GM12891 (cell line): ENCODE results near the gene PCDHA1.

ENCODE experiments used
- DNase-seq: peaks from one replicate; pipeline ENCODE4 v3.0.0; 2011; ENCODE audit warnings: low spot score; ENCODE audit not compliant: insufficient read length
- FAIRE-seq: peaks from 2 replicates; lab custom pipeline; 2011; peaks lifted over from hg19 to GRCh38; lab: Jason Lieb, UNC
- PAX5 ChIP-seq: IDR thresholded peaks from 2 replicates; pipeline ENCODE4 v1.6.1; 2011; ENCODE audit warnings: low read length, moderate library complexity, mild to moderate bottlenecking; ENCODE audit not compliant: insufficient read depth, severe bottlenecking
- POLR2A ChIP-seq: IDR thresholded peaks from 2 replicates; pipeline ENCODE4 v1.6.1; 2011; ENCODE audit warnings: low read depth, low read length, control low read depth
- POLR2AphosphoS5 ChIP-seq: IDR thresholded peaks from 2 replicates; pipeline ENCODE4 v1.6.1; 2011; ENCODE audit warnings: low read depth, low read length, control low read depth
- POU2F2 ChIP-seq: IDR thresholded peaks from 2 replicates; pipeline ENCODE4 v1.6.1; 2011; ENCODE audit warnings: low read depth, mild to moderate bottlenecking, control low read depth, low read length, moderate library complexity
- SPI1 ChIP-seq: IDR thresholded peaks from 2 replicates; pipeline ENCODE4 v1.6.1; 2011; ENCODE audit warnings: low read depth, low read length, control low read depth
- TAF1 ChIP-seq: IDR thresholded peaks from 2 replicates; pipeline ENCODE4 v1.6.1; 2011; ENCODE audit warnings: low read depth, low read length, control low read depth

Gene PCDHA1

DNA sequence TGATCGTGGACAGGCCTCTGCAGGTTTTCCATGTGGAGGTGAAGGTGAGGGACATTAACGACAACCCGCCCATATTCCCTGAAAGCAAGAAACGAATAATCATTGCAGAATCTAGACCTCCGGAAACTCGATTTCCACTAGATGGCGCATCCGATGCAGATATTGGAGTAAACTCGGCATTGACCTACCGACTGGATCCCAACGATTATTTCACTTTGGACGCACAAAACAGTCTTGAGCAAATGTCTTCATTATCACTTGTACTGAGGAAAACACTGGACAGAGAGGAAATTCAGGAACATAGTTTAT lies 96.6 kb downstream of the PCDHA1 start:
- DNase-seq (no peak), FAIRE-seq (no peak)
- TF ChIP-seq POLR2AphosphoS5 = no peak
- no peak for TF ChIP-seq POLR2A
- no peak for TF ChIP-seq PAX5
- TF ChIP-seq SPI1 = no peak
- TF ChIP-seq TAF1 = no peak
- no peak for TF ChIP-seq POU2F2

GRCh38 chr5:140883373-140883772 lies 97.4 kb downstream of the PCDHA1 start:
- no peak for FAIRE-seq
- no peak for DNase-seq
- TF ChIP-seq POLR2AphosphoS5 = no peak

- DNase-seq = no peak
- no peak for FAIRE-seq
- no peak for TF ChIP-seq SPI1
- no peak for TF ChIP-seq POLR2A
- TF ChIP-seq POU2F2 = no peak
- TF ChIP-seq PAX5 = no peak
- no peak for TF ChIP-seq POLR2AphosphoS5
- no peak for TF ChIP-seq TAF1
These were observed 98.2 kb downstream of the PCDHA1 start for GRCh38 chr5:140883927-140884697.

DNA sequence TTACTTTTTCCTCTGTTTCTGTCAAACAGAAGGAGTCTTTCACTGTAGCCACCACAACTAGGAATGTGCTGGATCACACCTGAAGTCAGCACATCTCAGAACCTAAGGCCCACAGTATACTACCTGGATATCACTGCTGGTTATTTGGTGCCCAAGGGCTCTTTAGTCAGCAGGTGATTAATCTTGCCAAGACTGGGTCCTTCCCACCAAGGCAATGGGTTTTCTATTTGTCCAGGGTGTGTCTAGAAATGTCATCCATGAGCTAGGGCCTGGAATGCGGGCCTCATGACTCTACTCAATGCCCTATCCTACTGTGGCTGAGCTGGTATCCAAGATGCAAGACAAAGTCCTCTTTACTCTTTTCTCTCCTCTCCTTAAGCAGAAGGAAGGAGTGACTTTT lies 130.4 kb downstream of the PCDHA1 start:
- FAIRE-seq (no peak), DNase-seq (no peak)
- TF ChIP-seq POLR2AphosphoS5 (no peak), SPI1 (no peak), TAF1 (no peak), POLR2A (no peak), POU2F2 (no peak), PAX5 (no peak)

DNA sequence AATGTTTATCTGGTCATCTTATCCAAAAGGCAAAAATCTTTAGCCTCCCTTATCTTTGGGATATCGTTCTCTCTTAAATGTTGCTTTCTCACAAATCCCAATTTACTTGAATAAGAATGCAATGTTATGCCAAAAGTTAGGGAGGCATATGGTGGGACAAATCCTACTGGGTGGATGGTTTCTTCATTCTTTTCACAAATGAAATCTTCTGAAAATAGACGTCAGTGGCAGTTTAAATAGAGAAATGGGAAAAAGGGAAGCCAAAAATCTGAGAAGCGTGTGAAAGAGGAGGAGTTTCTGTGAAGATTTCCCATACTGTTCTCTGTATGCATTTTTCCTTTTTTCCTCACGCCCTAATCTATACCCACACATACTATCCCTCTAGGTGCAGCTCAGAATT lies 137.7 kb downstream of the PCDHA1 start:
- DNase-seq = no peak
- FAIRE-seq = no peak
- TF ChIP-seq POLR2AphosphoS5 (no peak), SPI1 (no peak), TAF1 (no peak)

DNA sequence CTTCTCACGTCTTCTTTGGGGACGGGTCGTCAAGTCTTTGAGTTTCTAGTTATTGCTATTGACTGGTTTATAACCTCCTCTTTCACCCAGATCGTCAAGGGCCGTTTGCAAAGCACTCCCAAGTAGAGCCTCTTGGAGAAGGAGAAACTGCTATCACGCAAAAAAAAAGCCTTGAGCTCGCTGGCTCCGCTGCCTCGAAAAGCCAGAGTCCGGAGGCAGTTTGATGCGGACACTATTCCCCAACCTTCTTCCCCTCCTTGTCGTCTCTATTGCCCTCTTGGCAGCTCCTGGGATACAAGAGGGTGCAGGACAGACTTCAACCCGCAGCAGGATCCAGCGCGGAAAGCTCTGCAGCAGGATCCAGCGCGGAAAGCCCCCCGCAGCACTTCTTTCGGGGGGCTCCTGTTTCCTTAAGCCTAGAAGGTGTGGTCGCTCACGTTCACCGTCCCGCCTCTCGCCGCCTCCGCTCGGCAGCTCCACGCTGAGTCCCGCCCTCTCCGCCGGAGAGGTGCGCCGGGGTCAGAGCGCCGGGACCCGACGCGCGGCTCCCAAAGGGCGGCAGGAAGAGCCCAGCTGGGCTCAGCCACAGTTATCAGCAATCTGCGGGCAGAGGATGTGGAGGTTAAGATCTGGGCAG lies 140.0 kb downstream of the PCDHA1 start, which contains the start of gene PCDHAC1:
PCDHAC1 (plus strand) TSS at position 494 of the 637 bp plus-strand sequence. CDS start 594 bp downstream, outside the sequence.
- no peak for TF ChIP-seq POLR2AphosphoS5
- TF ChIP-seq SPI1 = no peak
- TF ChIP-seq POLR2A = no peak
- no peak for TF ChIP-seq PAX5
- DNase-seq (no peak), FAIRE-seq (no peak)

DNA sequence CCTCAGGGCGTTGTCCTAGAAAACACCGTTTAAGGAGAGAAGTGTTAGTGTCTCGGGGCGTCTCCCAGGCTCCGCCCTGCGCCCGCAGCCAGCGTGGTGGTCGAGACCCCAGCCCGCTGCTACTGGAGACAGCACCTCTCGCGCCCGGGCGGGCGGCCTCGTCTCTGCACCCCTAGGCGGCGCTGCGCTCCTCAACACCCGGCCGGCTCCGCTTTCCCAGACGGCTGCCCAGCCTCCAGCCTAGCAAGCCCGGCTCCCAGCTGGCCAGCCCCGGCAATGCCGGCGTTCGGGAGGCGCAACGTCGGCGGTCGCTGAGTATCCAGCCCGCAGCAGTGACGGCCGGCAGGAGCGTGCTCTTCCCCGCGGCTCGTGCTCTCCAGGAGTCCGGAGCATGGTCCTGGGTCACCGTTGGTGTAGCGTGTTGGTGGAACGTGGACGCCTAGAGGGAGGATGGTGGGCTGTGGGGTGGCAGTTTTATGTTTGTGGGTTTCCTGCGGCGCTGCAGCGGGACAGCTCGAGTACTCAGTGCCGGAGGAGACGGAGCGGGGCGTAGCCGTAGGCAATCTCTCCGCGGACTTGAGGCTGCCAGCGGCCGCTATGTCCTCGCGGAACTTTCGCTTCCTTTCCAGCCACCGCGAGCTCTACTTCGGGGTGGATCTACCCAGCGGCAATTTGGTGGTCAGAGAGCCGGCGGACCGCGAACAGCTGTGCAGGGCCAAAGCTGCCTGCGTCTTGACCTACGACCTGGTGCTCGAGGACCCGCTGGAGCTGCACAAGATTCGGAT lies 140.7 kb downstream of the PCDHA1 start:
- TF ChIP-seq POLR2AphosphoS5 (no peak), TAF1 (no peak), POLR2A (no peak), SPI1 (no peak)
- no peak for DNase-seq
- no peak for FAIRE-seq

GRCh38 chr5:140927228-140927573 lies 141.3 kb downstream of the PCDHA1 start:
- DNase-seq (no peak), FAIRE-seq (no peak)
- no peak for TF ChIP-seq TAF1
- TF ChIP-seq POLR2AphosphoS5 = no peak
- no peak for TF ChIP-seq POU2F2
- no peak for TF ChIP-seq PAX5
- TF ChIP-seq POLR2A = no peak
- no peak for TF ChIP-seq SPI1

DNA sequence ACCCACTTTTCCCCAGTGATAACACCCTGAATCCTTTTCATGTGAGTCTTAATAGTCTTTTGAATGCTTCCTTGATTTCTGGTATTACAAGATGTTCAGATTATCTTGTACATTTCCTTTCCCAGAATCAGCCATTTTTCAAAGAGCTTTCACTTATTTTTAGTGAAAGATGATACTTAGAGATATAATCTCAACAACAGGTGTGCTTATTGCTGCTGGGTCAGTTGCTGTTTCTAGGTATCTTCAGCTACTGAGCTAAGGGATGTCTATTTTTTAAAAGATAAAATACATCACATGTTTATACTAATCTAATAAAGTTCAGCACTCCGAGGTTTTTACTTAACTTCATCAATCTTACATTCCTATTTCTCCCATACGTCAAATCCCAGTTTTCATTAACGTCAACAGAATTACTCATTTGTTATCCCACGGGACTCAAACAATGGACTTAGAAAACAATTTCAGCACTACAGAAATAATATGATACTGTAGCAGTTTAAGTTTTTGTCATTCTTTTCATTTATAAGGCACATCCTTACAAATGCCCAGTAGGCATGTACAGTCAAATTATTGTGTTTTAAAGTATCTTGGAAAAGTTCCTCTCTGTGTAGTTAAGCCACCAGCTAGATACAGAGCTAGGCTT lies 149.1 kb downstream of the PCDHA1 start:
- FAIRE-seq (no peak), DNase-seq (no peak)
- TF ChIP-seq SPI1 = no peak
- TF ChIP-seq TAF1 = no peak
- no peak for TF ChIP-seq POLR2A
- no peak for TF ChIP-seq PAX5
- no peak for TF ChIP-seq POLR2AphosphoS5
- no peak for TF ChIP-seq POU2F2

DNA sequence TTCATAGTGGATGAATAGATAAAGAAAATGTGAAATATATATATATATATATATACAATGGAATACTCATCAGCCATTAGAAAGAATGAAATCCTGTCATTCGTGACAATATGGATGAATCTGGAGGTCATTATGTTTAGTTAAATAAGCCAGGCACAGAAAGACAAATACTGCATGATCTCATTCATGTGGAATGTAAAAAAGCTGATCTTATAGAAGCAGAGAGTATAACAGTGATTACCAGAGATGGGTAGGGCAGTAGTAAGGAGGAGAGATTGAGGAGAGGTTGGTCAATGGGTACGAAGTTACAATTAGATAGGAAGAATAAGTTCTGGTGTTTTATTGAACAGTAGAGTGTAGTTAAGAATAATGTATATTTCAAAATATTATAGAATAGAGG lies 160.6 kb downstream of the PCDHA1 start:
- TF ChIP-seq POLR2A (no peak), PAX5 (no peak), POU2F2 (no peak), SPI1 (no peak)
- no peak for DNase-seq
- FAIRE-seq = no peak
